IPS DF 19.7 (cell line): ENCODE data around the gene MARK3.

ENCODE experiments used
- DNase-seq: peaks from one replicate; pipeline ENCODE4 v3.0.0-alpha.2; 2013; ENCODE audit warnings: low read depth, low spot score

MARK3 gene

GRCh38 chr14:103393676-103394626 is 8.7 kb downstream of the MARK3 start:
- no peak for DNase-seq

GRCh38 chr14:103395244-103395643 is 10.0 kb downstream of the MARK3 start:
- DNase-seq = no peak

- no peak for DNase-seq
These were observed 11.2 kb downstream of the MARK3 start for GRCh38 chr14:103396463-103396862.

GRCh38 chr14:103398427-103399195 is 13.4 kb downstream of the MARK3 start:
- DNase-seq = no peak

GRCh38 chr14:103400537-103400936 is 15.3 kb downstream of the MARK3 start:
- DNase-seq = no peak

GRCh38 chr14:103401223-103402214 is 16.3 kb downstream of the MARK3 start:
- DNase-seq = no peak

- DNase-seq = no peak
These were observed 17.5 kb downstream of the MARK3 start for GRCh38 chr14:103402695-103403094.

- no peak for DNase-seq
These were observed 19.1 kb downstream of the MARK3 start for GRCh38 chr14:103404032-103404918.

- no peak for DNase-seq
These were observed 19.7 kb downstream of the MARK3 start for GRCh38 chr14:103404920-103405319.

- no peak for DNase-seq
These were observed 23.4 kb downstream of the MARK3 start for GRCh38 chr14:103408491-103409155.

GRCh38 chr14:103416916-103417315 is 31.7 kb downstream of the MARK3 start:
- DNase-seq = no peak

GRCh38 chr14:103418481-103418818 is 33.2 kb downstream of the MARK3 start:
- DNase-seq = no peak

GRCh38 chr14:103421556-103421955 is 36.3 kb downstream of the MARK3 start:
- no peak for DNase-seq

- no peak for DNase-seq
These were observed 37.8 kb downstream of the MARK3 start for GRCh38 chr14:103423050-103423461.

- peak; percentile 45 for DNase-seq
These were observed 42.5 kb downstream of the MARK3 start for GRCh38 chr14:103427485-103428443.

GRCh38 chr14:103428723-103429556 is 43.7 kb downstream of the MARK3 start:
- DNase-seq = no peak

- DNase-seq = no peak
These were observed 45.1 kb downstream of the MARK3 start for GRCh38 chr14:103430358-103430757.

GRCh38 chr14:103432627-103433026 is 47.4 kb downstream of the MARK3 start:
- DNase-seq = no peak
